Heart right ventricle (tissue), 16 donors: ENCODE data around the gene KLHL30. TPM values are rescaled to one million over a fixed set of nuclear protein-coding genes. Genes with fewer than 3 reads are reported as not detected.

Experiments
- ATAC-seq, 8 donors: fragments of 200-7000 bp; cut with Tn5 transposase; one replicate each; pipeline ENCODE4 v1.9.1; 2020; ENCODE audit warnings: mild to moderate bottlenecking in 8 of 8, moderate library complexity in 8 of 8, moderate number of reproducible peaks in 1 of 8
- DNase-seq, 2 donors: peaks; one replicate each; pipeline ENCODE4 v3.0.0-alpha.2; 2020
- H3K27ac ChIP-seq, 10 donors: fragments of 200-600 bp; sonication (generic) in 2 of 10; one replicate each; pipeline versions ENCODE4 v1.5.0 to v1.8.0; 2020 to 2022; ENCODE audit warnings: mild to moderate bottlenecking in 3 of 10
- H3K27me3 ChIP-seq, 7 donors: fragments of 200-600 bp; one replicate each; pipeline ENCODE4 v1.8.0; 2021 to 2022; ENCODE audit warnings: mild to moderate bottlenecking in 2 of 7
- H3K36me3 ChIP-seq, 9 donors: fragments of 200-600 bp; sonication (generic) in 1 of 9; one replicate each; pipeline versions ENCODE4 v1.5.0 to v1.8.0; 2020 to 2022; ENCODE audit warnings: mild to moderate bottlenecking in 2 of 9
- H3K4me1 ChIP-seq, 9 donors: fragments of 200-600 bp; sonication (generic) in 1 of 9; one replicate each; pipeline versions ENCODE4 v1.5.0 to v1.8.0; 2020 to 2022; ENCODE audit warnings: mild to moderate bottlenecking in 4 of 9
- H3K4me3 ChIP-seq, 10 donors: fragments of 200-600 bp; sonication (generic) in 2 of 10; one replicate each; pipeline versions ENCODE4 v1.5.0 to v1.8.0; 2020 to 2022; ENCODE audit warnings: mild to moderate bottlenecking in 7 of 10, moderate library complexity in 2 of 10
- H3K9me3 ChIP-seq, 11 donors: fragments of 200-600 bp in 10 of 11; sonication (generic) in 2 of 11; one replicate each; pipeline versions ENCODE4 v1.5.0 to v1.8.0; 2013 to 2022; ENCODE audit warnings: mild to moderate bottlenecking in 2 of 11, control low read depth in 1 of 11, moderate library complexity in 1 of 11
- CTCF ChIP-seq, 9 donors: fragments of 200-600 bp; sonication (generic) in 2 of 9; IDR thresholded peaks; one replicate each; pipeline versions ENCODE4 v1.5.0 to v1.8.0; 2021 to 2022; ENCODE audit warnings: antibody characterized with exemption in 9 of 9, mild to moderate bottlenecking in 5 of 9, moderate library complexity in 1 of 9
- WGBS, 2 donors: extraction: QIAGEN DNeasy Blood & Tissue Kit; methylation state at CpG; one replicate each; pipeline ENCODE4 v1.1.7; 2013; ENCODE audit warnings: inconsistent platforms in 1 of 2; 5-methylcytosine and 5-hydroxymethylcytosine counted together
- intact Hi-C, 10 donors: fragments of 100-400 bp; cut with DNase I; formaldehyde crosslinking; loops; one replicate each; pipeline versions ENCODE4 v1.11.1 to v1.14.2; 2022
- polyA plus RNA-seq, 2 donors: library from polyadenylated mRNA; stranded (reverse); fragments of 200-250 nt; gene quantifications; one replicate each; pipeline ENCODE4 v1.2.3, GENCODE V29; 2013
- total RNA-seq, 10 donors: library from RNA; stranded (reverse); fragmentation: NEBNext Ultra II Directional in 3 of 10; extraction: Animal tissue kit (Norgen Biotek cat#: 25700) in 3 of 10; gene quantifications; one replicate each; pipeline versions ENCODE4 v1.2.1 to v1.2.4, GENCODE V29; 2021 to 2023
- donor health status: Arrhythmogenic right ventricular cardiomyopathy.
- donor health status: ischemic (EF 13 %, LVEDD 7.1; RV severe dilation, severe dysfunction).
- donor health status: healthy with polysubstance abuse.
- donor health status: DM: no; HTN: yes; CAD: no.
- donor health status: DM: no; HTN: no; CAD: no.
- donor health status: ischemic (EF 25% LVEDD 6.9; RV normal size, moderate dysfunction).
- donor health status: ischemic (EF 25% LVEDD 5.7; RV mildly dilated, moderate dysfunction).
- donor health status: healthy.
- donor health status: DM: yes; HTN: yes; CAD: no.
- donor health status: Ischemic cardiomyopathy.
- donor health status: ischemic (EF 35%, LVEDD 5.7; RV mildly dilated, moderate dysfunction).
- donor health status: nonischemic (EF 11% LVEDD 7.7; RV severe dilation, severe dysfunction).
- donor health status: DM: yes; HTN: yes; CAD: no.
- donor health status: PGD.
- donor health status: ischemic (EF 29% LVEDD 5.4; RV normal size, mild dysfunction).
- donor health status: nonischemic (EF 23%, LVEDD 6.1; RV moderate dilation, normal function).

Gene KLHL30
- total and polyA plus RNA-seq, 12 donors: 3.0 to 30.1 (median 25.9) TPM

DNA sequence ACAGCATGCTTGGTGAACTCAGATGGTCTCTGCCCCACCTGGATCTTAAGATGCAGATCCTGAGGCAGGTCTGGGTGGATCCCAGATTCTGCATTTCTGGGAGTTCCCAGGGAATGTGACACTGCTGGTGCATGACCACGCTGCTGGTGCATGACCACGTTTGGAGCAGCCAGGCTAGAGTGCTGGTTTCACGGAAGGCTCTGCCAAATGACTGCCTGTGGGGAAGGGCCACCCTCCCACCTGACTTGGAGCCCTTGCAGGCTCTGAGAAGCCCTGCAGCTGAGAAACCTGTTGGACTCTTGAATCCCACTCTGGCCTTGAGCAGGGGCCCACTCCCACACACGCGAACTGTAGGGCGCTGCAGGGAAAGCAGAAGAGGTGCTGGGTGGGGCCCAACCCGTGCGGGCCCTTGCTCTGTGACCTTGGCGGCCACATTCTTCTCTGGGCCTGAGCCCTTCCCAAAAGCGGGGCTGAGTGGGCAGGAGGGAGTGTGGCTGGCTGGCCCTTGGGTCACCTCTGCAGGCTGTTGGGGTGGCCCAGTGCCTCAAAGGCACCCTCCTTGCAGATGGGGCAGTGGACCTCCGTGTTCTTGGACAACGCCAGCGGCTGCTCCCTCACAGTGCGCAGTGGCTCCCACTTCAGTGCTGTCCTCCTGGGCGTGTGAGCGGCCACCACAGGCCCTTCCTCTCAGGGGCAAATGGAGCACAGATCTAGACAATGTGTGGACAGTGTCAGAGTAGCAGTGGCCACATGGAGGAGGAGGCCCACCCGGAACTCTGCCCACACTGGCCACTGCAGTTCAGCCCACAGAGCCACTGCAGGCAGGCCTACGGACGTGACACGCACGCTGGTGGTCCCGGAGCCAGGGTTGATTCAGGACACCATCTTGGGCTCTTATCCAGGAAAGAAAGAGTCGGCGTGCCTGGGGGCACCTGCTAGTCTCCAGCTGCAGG is 28.2 kb downstream of the KLHL30 start:
- Histone ChIP-seq H3K27me3 (peaks cover 0 to 34% (median 24%) of the 10 kb centered on the region in 7 donors), H3K9me3 (no peaks in the 10 kb centered on the region), H3K36me3 (peaks cover 0 to 53% (median 15%) of the 10 kb centered on the region in 9 donors), H3K4me1 (peaks cover 0 to 23% (median 11%) of the 10 kb centered on the region in 9 donors), H3K27ac (no peak overlapping the region), H3K4me3 (no peak overlapping the region)
- intact Hi-C loops: loop anchor here in 2 of 10 donors (1.0 to 10.0 kb wide), 2 partner anchors 50 to 98 kb away; no protein-coding TSS in a partner anchor
- DNase-seq: no peak
- no peak for TF ChIP-seq CTCF (IDR thresholded peaks at IDR 0.05)
- 82 to 84% methylated on average over 24 of the region's 24 CpGs for WGBS, 2 donors
- peak in 3 of 8 donors; percentile 17 to 25 (median 18) for ATAC-seq

- intact Hi-C loops: loop anchor here in 2 of 10 donors (1.0 to 10.0 kb wide), 2 partner anchors 49 to 97 kb away; no protein-coding TSS in a partner anchor
- Histone ChIP-seq H3K4me1 (peaks cover 0 to 23% (median 11%) of the 10 kb centered on the region in 9 donors), H3K4me3 (no peak overlapping the region), H3K36me3 (peaks cover 0 to 60% (median 18%) of the 10 kb centered on the region in 9 donors), H3K27me3 (peaks cover 0 to 30% (median 23%) of the 10 kb centered on the region in 7 donors), H3K9me3 (no peaks in the 10 kb centered on the region), H3K27ac (no peak overlapping the region)
- ATAC-seq (no peak), DNase-seq (no peak)
- TF ChIP-seq CTCF (IDR thresholded peaks at IDR 0.05): no peak
- 86 to 89% methylated on average over 7 of the region's 7 CpGs for WGBS, 2 donors
These were observed 28.9 kb downstream of the KLHL30 start for GRCh38 chr2:238167344-238167715.

DNA sequence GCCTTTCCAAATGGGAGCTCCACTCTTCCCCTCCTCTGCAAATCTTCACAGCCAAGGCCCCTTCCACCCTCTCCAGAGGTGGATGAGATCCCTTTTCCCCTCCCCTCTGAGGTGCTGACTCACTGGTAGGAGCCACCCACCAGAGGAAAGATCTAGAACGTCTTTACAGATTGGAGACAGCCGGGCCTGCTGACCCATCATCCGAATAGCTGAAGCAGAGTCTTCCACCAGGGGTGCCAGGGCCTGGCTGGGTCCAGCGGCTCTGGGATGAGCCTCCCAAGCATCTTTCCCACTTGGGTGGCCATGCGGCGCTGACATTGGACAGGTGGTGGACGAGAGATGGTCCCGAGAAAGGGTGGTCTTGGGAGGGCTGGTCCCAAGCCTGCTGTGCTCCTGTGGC is 29.3 kb downstream of the KLHL30 start:
- no peak for TF ChIP-seq CTCF (IDR thresholded peaks at IDR 0.05)
- H3K36me3 ChIP-seq: peaks cover 0 to 64% (median 22%) of the 10 kb centered on the region in 9 donors
- WGBS, 2 donors: 80 to 85% methylated on average over 8 of the region's 8 CpGs
- H3K9me3 ChIP-seq: no peaks in the 10 kb centered on the region
- H3K27me3 ChIP-seq: peaks cover 0 to 25% (median 19%) of the 10 kb centered on the region in 7 donors
- intact Hi-C loops: loop anchor here in 2 of 10 donors (1.0 to 10.0 kb wide), 2 partner anchors 49 to 97 kb away; no protein-coding TSS in a partner anchor
- H3K4me1 ChIP-seq: peaks cover 0 to 23% (median 11%) of the 10 kb centered on the region in 9 donors
- no peak overlapping the region for H3K27ac ChIP-seq
- DNase-seq: no peak
- ATAC-seq: no peak
- H3K4me3 ChIP-seq: no peak overlapping the region

- peak overlapping the region in 2 of 10 donors; percentile 21 to 80 for H3K27ac ChIP-seq
- H3K9me3 ChIP-seq: no peaks in the 10 kb centered on the region
- no peak overlapping the region for H3K4me3 ChIP-seq
- WGBS, 2 donors: 87% methylated on average over 13 of the region's 13 CpGs
- DNase-seq (no peak), ATAC-seq (no peak)
- H3K36me3 ChIP-seq: peaks cover 0 to 71% (median 26%) of the 10 kb centered on the region in 9 donors
- intact Hi-C loops: loop anchor here in 1 of 10 donors (10.0 kb wide), 1 partner anchor 96 kb away; no protein-coding TSS in a partner anchor
- TF ChIP-seq CTCF (IDR thresholded peaks at IDR 0.05): no peak
- peaks cover 0 to 23% (median 11%) of the 10 kb centered on the region in 9 donors for H3K4me1 ChIP-seq
- peaks cover 0 to 19% (median 12%) of the 10 kb centered on the region in 7 donors for H3K27me3 ChIP-seq
These were observed 30.0 kb downstream of the KLHL30 start for GRCh38 chr2:238168196-238169047.
